Endodermal cell (in vitro differentiated cells): Measurements from ENCODE around the gene RIMKLB. TPM values are rescaled to one million over a fixed set of nuclear protein-coding genes. Genes with fewer than 3 reads are reported as not detected.

Experiments
- DNase-seq: peaks from one replicate; pipeline ENCODE4 v3.0.0-alpha.2; 2017
- H3K27ac ChIP-seq: 2 replicates; pipeline ENCODE4 v1.5.1; 2013; ENCODE audit warnings: mild to moderate bottlenecking, low read depth, low read length, moderate library complexity
- H3K27me3 ChIP-seq: 2 replicates; pipeline ENCODE4 v1.6.1; 2013; ENCODE audit warnings: mild to moderate bottlenecking, low read length, moderate library complexity; ENCODE audit not compliant: insufficient read depth, control insufficient read depth, poor library complexity, severe bottlenecking
- H3K36me3 ChIP-seq: 2 replicates; pipeline ENCODE4 v1.7.0; 2013; ENCODE audit warnings: mild to moderate bottlenecking, low read length, moderate library complexity; ENCODE audit not compliant: control insufficient read depth, insufficient read depth
- H3K4me1 ChIP-seq: one replicate; pipeline ENCODE4 v1.7.0; 2013; ENCODE audit warnings: low read length; ENCODE audit not compliant: control insufficient read depth, insufficient read depth
- H3K4me3 ChIP-seq: 2 replicates; pipeline ENCODE4 v1.5.1; 2013; ENCODE audit warnings: mild to moderate bottlenecking, low read length, moderate library complexity
- H3K9ac ChIP-seq: 2 replicates; pipeline ENCODE4 v1.6.1; 2013; ENCODE audit warnings: mild to moderate bottlenecking, low read length, moderate library complexity; ENCODE audit not compliant: poor library complexity, severe bottlenecking; ENCODE audit errors: extremely low read depth
- H3K9me3 ChIP-seq: 2 replicates; pipeline ENCODE4 v1.6.1; 2013; ENCODE audit warnings: mild to moderate bottlenecking, low read length, moderate library complexity; ENCODE audit not compliant: control insufficient read depth
- H3K27ac Mint-ChIP-seq: 2 replicates; pipeline ENCODE4 v1.8.0; 2020; ENCODE audit warnings: mixed read lengths
- H3K27me3 Mint-ChIP-seq: 2 replicates; pipeline ENCODE4 v1.8.0; 2021; ENCODE audit warnings: mild to moderate bottlenecking, mixed read lengths; ENCODE audit not compliant: insufficient read depth
- H3K36me3 Mint-ChIP-seq: 2 replicates; pipeline ENCODE4 v1.8.0; 2020; ENCODE audit warnings: low read depth, mixed read lengths
- H3K4me1 Mint-ChIP-seq: 2 replicates; pipeline ENCODE4 v1.8.0; 2020; ENCODE audit warnings: mixed read lengths
- H3K4me3 Mint-ChIP-seq: 2 replicates; pipeline ENCODE4 v1.8.0; 2020; ENCODE audit warnings: mild to moderate bottlenecking, moderate library complexity, mixed read lengths
- H3K9me3 Mint-ChIP-seq: 2 replicates; pipeline ENCODE4 v1.8.0; 2020; ENCODE audit warnings: mild to moderate bottlenecking, mixed read lengths
- WGBS, 2 experiments: methylation state at CpG; one replicate each; pipeline versions ENCODE4 v1.1.5 to v1.1.7; 2013; ENCODE audit warnings: missing lambda C conversion rate in 2 of 2, mixed read lengths in 1 of 2; ENCODE audit not compliant: insufficient coverage in 1 of 2, insufficient read length in 1 of 2; 5-methylcytosine and 5-hydroxymethylcytosine counted together
- total RNA-seq, 2 donors: library from RNA; stranded (reverse); fragmentation: NEBNext Ultra II Directional in 1 of 2; extraction: Animal tissue kit (Norgen Biotek cat#: 25700) in 1 of 2; gene quantifications; 2 replicates in 1 of 2; 3 replicates in 1 of 2; pipeline ENCODE4 v1.2.1, GENCODE V29; 2021
- TF ChIP-seq, protein P1 (sequence below): fragments of 200-600 bp; sonication (generic); conservative IDR thresholded peaks from 2 replicates; pipeline ENCODE4 v1.5.0; 2021; ENCODE audit warnings: antibody characterized with exemption, mild to moderate bottlenecking

The RIMKLB gene
- total RNA-seq, 2 donors from 2014 or later = 85.3 to 180 TPM

DNA sequence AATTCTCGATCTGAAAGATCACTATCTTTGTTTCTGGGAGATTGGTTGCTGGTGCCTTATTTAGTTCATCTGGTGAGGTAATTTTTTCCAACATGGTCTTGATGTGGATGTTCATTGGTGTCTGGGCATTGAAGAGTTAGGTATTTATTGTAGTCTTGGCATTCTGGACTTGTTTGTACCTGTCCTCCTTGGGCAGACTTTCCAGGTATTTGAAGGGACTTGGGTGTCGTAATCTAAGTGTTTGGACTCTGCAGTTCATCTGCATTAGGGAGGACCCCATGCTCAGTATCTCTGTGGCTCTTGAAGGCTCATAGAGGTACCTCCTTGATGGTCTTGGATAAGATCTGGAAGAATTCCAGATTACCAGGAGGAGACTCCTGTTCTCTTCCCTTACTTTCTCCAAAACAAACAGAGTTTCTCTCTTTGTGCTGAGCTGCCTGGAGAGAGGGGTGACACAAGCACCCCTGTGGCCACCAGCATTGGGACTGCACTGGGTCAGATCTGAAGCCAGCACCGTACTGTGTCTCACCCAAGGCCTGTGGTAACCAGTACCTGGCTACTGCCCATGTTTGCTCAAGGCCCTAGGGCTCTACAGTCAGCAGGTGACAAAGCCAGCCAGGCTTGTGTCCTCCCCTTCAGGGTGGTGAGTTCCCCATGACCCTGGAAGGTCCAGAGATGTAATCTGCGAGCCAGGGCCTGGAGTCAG, 129.9 kb downstream of the RIMKLB start:
- H3K36me3 Mint-ChIP-seq = peaks cover 10% of the 10 kb centered on the region
- no peaks in the 10 kb centered on the region for H3K27me3 Mint-ChIP-seq
- TF ChIP-seq, protein P1, sequence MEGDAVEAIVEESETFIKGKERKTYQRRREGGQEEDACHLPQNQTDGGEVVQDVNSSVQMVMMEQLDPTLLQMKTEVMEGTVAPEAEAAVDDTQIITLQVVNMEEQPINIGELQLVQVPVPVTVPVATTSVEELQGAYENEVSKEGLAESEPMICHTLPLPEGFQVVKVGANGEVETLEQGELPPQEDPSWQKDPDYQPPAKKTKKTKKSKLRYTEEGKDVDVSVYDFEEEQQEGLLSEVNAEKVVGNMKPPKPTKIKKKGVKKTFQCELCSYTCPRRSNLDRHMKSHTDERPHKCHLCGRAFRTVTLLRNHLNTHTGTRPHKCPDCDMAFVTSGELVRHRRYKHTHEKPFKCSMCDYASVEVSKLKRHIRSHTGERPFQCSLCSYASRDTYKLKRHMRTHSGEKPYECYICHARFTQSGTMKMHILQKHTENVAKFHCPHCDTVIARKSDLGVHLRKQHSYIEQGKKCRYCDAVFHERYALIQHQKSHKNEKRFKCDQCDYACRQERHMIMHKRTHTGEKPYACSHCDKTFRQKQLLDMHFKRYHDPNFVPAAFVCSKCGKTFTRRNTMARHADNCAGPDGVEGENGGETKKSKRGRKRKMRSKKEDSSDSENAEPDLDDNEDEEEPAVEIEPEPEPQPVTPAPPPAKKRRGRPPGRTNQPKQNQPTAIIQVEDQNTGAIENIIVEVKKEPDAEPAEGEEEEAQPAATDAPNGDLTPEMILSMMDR = no peak
- H3K4me1 Mint-ChIP-seq = peaks cover 49% of the 10 kb centered on the region
- Histone ChIP-seq H3K27me3 (no peaks in the 10 kb centered on the region), H3K27ac (no peak overlapping the region), H3K4me3 (no peak overlapping the region), H3K9ac (no peak overlapping the region), H3K4me1 (peaks cover 3% of the 10 kb centered on the region), H3K36me3 (no peaks in the 10 kb centered on the region), H3K9me3 (peaks cover 17% of the 10 kb centered on the region)
- peaks cover 18% of the 10 kb centered on the region for H3K9me3 Mint-ChIP-seq
- no peak overlapping the region for H3K27ac Mint-ChIP-seq
- 94 to 100% methylated on average over 3 to 4 of the region's 4 CpGs for WGBS, 2 experiments
- no peak overlapping the region for H3K4me3 Mint-ChIP-seq
- DNase-seq = no peak

DNA sequence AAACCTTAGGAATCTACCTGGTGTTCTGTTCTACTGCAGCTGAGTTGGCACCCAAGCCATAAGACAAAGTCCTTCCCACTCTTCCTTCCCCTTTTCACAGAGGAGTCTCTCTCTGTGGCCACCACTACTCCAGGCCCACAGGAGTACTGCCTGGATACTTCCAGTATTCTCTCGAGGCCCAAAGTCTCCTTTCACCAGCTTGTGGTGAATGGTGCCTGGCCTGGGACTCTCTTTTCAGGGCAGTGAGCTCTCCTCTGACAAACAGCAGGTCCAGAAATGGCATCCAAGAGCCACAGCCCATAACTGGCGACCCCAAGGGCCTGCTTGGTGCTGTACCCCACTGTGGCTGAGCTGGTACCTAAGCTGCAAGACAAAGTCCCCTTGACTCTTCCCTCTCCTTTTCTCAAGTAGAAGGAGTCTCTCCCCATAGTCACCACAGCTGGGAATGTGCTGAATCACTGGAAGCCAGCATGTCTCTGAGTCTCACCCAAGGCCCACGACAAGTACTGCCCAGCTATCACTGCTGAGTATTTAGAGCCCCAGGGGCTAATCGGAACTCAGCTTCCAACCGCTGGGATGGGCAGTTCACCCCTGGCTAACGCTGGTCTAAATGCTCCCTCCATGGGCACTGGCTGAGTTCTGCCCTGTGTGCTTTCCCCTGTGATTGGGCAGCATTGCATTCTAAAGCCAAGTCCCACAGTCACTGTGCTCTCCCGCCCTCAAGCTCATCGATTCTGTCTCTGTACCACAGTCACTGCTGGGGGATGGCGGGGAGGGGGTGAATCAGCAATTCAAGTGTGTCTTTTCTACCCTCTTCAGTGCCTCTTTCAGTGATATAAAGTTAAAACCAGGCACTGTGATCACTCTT, 130.7 kb downstream of the RIMKLB start:
- Mint-ChIP-seq H3K4me3 (no peak overlapping the region), H3K27ac (peak overlapping the region; percentile 9), H3K36me3 (peaks cover 10% of the 10 kb centered on the region), H3K9me3 (peaks cover 18% of the 10 kb centered on the region), H3K4me1 (peaks cover 42% of the 10 kb centered on the region), H3K27me3 (no peaks in the 10 kb centered on the region)
- Histone ChIP-seq H3K27ac (no peak overlapping the region), H3K4me3 (no peak overlapping the region), H3K9ac (no peak overlapping the region), H3K36me3 (no peaks in the 10 kb centered on the region), H3K4me1 (no peaks in the 10 kb centered on the region), H3K9me3 (peaks cover 17% of the 10 kb centered on the region), H3K27me3 (no peaks in the 10 kb centered on the region)
- TF ChIP-seq, protein P1 = no peak
- peak; percentile 73 for DNase-seq
- WGBS, 2 experiments = 84 to 85% methylated on average over 6 to 9 of the region's 9 CpGs

DNA sequence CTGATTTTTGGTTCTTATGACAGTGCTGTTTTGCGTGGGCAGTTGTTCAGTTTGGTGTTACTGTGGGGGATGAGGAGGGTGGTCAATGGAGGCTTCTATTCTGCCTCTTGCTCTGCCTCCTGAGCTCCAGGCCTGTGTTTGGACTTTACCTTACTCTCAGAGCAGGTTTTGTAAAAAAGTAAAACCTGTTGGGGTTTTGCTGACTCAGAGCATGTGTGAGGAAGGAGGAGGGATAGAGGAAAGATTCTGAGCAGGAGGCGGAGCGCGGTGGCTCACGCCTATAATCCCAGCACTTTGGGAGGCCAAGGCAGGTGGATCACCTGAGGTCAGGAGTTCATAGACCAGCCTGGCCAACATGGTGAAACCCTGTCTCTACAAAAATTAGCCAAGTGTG, 131.3 kb downstream of the RIMKLB start:
- Mint-ChIP-seq H3K4me1 (peaks cover 43% of the 10 kb centered on the region), H3K27ac (peak overlapping the region; percentile 9), H3K27me3 (no peaks in the 10 kb centered on the region), H3K9me3 (peaks cover 18% of the 10 kb centered on the region), H3K36me3 (peaks cover 10% of the 10 kb centered on the region), H3K4me3 (no peak overlapping the region)
- Histone ChIP-seq H3K27me3 (no peaks in the 10 kb centered on the region), H3K4me3 (no peak overlapping the region), H3K36me3 (no peaks in the 10 kb centered on the region), H3K9me3 (peaks cover 17% of the 10 kb centered on the region), H3K9ac (no peak overlapping the region), H3K4me1 (no peaks in the 10 kb centered on the region), H3K27ac (no peak overlapping the region)
- DNase-seq = peak; percentile 67
- TF ChIP-seq, protein P1 = no peak
- WGBS, 2 experiments = 83 to 84% methylated on average over 4 to 5 of the region's 5 CpGs
